Hippocampal formation (tissue), 2 donors: Measurements from ENCODE around the gene TMOD1.
"Not testable (repeated sequence)": the region's sequence is repeated elsewhere in the genome, so short reads cannot be mapped to it uniquely, and the experiment has no call there.

Experiments used
- DNase-seq, 2 donors: peaks; one replicate each; lab custom pipeline; 2025; lab: John Stamatoyannopoulos, UW

The TMOD1 gene

GRCh38 chr9:97498846-97499245 lies 2.6 kb upstream of the TMOD1 start:
- DNase-seq: not testable (repeated sequence)

DNA sequence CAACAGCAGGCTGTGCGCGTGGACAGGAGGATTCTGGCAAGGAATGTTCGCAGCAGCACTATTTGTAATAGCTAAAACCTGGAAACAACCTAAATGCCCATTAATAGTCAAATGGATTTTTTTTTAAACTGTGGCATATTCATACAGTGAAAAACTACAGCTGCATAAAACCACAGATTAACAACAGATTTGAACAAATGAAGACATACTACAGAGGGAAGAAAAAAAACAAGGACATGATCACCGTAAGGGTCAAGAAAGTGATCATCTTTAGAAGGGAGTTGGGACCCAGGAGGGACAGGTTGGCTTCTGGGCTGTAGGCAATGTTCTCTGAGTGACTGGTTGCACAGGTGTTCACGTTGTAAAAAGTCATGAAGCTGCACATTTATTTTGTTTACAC lies 1.2 kb upstream of the TMOD1 start:
- no peak for DNase-seq

DNA sequence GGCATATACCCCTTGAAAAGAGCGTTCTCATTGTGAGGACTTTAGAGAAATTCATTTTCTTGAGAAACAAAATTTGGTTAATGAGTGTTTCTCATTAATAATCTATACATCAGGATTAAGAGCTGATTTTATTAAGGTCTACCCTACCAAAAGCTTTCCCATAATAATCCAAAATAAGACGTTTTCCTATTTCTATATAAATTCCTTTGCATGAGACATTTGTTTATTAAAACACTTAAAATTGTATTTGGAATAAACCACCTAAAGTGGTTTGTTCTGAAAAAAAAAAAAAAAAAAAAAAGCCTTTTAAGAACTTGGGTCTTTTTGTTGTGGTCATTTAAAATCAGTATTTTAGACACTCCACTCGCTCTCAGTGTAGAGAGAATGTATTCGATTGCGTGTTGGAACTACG lies 695 bp upstream of the TMOD1 start:
- no peak for DNase-seq

- no peak for DNase-seq
Observed at GRCh38 chr9:97501972-97502221, 431 bp downstream of the TMOD1 start.

DNA sequence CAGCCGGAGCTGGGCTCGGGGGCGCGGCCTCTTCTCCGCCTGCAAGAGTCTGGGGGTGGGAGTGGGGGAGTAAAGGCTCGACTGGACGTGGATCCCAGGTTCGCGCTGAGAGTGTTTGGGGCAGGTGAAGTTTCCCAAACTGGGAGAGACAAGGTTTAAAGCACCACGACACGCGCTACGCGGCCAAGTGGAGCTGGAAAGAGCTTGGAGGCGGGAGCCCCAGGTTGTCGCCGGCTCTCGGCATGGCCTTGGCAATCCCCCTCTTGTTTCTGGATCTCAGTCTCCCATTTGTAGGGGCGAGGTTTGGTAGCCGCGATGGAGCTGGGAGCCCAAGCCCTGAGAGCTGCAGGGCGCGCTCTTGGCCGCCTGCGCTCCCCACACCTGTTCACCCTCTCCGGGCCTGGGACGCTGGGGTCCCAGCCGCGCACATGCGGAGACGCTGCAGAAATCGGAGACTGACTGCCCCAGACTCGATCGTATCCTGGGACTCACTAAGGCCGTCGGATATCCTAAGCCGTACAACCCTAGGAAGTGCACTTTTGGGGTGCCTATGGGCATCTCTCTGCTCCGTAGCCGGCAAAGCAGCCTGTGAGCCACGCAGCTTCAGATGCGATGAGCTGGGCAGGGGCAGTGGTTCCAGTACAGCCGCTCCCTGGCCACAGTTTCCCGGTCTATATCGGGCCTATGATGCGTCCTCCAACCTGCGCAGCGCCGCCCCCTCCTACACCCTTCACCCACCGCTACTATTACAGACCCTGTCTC lies 937 bp downstream of the TMOD1 start:
- DNase-seq: no peak

DNA sequence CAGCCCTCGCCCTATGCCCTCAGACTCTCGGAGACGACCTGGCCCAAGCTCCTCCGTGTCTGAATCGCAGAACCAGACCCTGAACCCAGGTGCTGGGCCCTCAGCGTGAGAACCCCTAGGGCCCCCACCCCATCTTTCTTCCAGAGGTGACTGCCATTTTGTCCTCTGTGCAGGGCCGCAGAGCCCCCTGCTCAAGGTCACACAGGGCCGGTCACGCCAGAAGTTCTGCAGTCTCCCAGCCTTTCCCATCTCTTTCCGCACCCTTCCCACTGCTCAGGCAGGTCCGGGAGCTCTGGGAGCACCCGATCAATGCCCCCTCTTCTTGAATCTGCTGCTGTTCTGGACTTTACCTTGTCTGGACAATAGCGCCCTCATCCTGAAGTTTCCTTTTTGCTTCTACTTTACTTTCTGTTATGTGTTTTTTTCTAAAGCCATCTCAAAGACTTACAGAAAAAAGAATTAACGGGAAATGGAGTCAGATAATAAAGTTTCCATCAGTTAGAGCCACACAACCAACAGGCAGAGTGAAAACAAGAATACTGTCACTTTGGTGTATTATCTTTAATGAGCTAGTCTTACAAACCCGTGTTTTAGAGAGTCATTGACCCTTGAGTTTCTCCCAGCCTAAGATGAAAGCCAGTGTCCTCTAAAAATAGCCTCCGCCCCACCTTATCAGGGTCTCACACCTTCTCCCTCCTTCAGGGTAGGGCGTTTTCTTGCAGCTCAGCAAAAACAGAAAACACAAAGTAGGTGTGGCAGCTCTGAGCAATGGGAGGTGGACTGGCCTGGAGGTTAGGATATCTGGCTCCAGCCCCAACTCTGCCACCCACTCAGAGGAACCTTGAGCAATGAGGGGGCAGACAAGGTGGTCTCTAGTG lies 1.8 kb downstream of the TMOD1 start:
- no peak for DNase-seq

DNA sequence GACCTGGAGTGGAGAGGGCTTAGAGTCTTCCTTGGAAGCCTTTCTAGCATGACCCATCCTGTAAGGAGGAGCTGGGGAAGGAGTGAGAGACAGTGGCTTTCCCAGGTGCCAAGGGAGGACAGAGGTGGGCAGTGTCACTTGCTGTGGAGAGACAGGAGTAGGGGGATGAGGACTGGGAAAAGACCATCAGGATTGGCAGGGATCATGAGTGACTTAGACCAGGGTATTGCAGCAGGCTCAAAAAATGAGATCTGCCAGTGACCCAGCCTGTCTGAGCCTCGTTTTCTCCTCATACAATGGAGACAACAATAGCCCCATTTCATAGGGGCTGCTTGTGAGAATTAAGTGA lies 2.4 kb downstream of the TMOD1 start:
- DNase-seq: no peak

DNA sequence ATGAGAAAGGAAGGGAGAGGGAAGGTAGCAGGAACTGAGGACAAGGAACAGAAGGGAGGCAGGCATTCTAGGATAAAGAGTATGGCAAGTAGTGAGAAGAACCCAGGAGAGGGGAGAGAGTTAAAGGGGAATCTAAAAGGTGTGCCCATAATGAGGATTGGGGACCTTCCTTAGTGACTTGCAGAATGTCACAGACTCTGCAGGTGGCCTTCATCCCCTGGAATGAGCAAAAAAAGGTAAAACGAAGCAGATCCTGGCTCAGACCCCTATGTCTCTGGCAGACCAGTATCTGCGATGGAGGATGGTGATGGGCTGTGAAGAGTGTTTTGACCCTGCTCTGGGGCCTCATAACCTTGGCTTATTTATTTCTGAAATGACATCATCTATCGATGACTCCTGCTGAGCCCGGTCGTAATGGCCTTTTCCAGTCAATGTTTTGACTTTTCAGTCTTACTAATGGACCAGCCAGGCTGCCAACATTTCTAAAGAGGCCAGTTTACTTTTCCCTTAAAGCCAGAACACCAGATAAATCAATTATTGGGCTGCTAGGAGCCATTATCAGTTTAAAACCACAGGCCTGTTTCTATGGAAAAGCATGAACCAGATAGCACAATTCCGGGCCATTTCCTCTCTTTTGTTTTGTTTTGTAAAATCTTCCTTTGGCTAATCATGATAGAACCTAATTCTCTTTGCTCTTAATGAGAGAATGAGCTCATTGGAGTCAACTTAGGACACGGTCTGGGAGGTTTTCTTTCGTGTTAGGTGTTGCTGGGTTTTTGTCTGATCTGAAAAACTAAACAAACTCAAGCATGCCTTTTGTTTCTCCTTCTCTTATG lies 3.1 kb downstream of the TMOD1 start:
- DNase-seq: no peak

DNA sequence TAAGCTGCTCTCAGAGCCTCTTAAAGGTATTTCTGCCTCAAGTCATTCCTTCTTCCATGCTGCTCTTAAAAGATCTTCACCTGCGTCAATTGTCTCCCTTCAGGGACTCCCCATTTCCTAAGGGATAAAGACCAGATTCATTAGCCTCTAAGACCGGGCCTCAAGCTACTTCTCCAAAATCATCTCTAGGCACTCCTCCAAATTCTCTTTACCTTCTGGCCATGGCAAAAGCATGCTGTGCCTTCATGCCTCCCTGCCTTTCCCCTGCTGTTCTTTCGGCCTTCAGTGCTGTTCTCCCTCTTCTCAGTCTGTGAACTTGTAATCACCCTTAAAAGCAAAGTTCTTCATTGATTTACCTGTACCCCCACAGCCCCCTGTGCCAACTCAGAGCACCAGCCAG lies 4.4 kb downstream of the TMOD1 start:
- no peak for DNase-seq

DNA sequence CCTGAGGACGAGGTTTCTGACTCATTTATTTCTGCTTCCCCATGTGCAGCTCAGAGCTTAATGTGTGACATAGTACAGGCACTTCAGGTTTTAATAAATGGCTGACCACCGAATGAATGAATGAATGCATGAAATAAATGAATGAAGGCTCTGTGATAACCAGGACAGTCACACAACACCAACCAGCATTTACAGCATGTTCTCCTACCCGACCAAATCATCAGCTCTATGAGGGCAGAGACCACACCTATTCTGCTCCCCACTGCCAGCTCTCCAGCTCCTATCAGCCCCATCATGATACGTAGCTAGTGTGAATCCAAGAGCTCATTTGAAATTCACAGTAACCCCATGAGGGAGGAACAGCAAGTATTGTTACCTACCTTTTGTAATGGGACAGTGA lies 4.8 kb downstream of the TMOD1 start:
- no peak for DNase-seq

DNA sequence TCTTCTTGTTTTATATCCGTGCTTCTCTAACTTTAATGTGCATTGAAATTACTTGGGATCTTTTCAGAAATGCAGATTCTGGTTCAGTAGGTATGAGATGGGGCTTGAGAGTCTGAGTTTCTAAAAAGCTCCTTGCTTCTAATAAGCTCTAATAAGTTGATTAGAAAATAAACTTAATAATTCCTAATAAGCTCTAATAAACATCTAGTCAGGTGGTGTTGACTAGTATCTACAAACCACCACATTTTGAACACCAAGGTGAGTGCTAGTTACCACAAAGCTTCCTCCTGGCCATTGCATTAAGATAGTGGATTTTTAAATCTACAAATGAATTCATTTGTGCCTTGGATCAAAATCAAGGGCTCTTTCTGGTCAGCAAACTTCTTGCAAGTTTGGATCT lies 5.3 kb downstream of the TMOD1 start:
- DNase-seq: no peak

DNA sequence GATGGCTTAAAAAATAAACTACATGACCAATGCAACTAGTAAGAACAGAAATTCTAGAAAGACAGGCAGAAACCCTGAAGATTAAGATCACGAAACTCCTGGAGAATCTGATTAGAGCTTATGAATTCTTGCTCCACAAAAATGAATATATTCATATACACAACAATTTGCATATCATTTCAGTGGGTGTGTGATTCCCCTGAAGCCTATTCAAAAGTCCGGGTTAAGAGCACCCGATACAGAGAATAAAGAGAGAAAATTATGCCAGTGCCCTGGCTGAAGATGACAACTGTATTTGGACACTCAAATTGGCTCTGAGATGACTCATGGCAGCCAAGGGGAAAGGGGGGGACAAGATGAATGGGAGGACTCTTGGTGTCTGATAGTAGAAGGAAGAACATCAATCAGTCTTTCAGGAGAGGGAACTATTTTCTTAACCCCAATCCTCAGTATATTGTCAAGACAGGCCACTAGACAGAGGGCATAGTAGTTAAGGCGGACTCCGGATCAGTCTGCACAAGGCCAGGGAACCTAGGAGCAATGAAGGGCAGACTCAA lies 6.0 kb downstream of the TMOD1 start:
- no peak for DNase-seq

DNA sequence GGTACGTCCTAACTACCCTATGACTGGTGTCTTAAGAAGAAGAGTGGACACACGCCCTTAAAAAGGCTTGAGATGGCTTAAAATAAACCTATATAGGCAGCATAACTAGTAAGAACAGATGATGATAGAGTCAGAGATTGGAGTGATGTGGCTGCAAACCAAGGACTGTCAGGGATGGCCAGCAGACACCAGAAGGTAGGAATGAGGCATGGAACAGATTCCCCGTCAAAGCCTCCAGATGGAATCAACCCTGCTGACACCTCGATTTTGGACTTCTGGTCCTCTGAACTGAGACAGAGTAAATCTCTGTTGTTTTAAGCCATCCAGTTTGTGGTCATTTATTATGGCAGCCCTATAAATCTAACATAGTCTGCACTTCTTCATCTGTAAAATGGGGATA lies 7.4 kb downstream of the TMOD1 start:
- DNase-seq: no peak

- no peak for DNase-seq
Observed at GRCh38 chr9:97510797-97511654, 9.6 kb downstream of the TMOD1 start.

DNA sequence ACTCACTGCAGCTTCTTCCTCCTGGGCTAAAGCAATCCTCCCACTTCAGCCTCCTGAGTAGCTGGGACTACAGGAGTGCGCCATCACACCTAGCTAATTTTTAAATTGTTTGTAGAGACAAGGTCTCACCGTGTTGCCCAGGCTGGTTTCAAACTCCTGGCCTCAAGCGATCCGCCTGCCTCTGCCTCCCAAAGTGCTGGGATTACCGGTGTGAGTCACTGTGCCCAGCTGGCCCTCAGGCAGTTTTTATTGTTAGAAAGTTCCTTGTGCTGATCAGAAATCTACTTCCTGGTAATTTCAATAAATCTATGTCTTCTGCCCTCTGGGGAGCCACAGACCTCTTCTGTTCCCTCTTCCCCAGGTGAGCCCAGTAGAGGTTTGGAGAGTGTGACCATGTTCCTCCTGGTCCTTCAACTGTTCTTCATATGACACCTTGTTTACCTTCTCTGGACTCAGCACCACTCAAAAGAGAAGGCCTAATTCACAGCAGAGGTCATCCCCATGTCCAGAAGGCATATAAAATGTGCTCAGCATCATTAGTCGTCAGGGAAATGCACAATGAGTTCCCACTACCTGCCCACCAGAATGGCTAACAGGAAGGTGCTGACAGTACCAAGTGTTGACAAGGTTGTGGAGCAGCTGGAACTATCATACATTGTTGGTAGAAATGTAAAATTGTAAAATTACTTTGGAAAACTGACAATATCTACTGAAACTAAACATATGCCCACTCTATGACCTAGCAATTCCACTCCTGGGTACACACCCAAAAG lies 10.4 kb downstream of the TMOD1 start:
- no peak for DNase-seq

- no peak for DNase-seq
Observed at GRCh38 chr9:97512966-97513560, 11.6 kb downstream of the TMOD1 start.

DNA sequence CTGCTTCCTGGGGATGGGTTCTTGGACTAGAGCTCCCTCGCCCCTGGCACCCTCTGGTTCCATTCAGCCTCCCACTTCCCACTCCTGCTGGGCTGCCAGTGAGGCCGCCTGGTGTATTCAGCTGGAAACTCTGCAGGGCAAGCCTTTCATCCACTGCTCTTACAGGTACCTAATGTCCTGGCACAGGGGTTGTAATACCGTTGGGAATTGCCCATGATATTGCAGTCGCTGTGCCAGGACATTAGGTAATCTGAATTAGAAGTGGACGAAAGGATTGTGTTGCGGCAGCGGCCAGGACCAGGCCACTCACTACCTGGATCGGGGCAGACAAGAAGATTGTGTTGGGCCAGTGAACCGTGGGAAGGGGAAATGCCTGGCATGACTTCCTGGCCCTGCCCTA lies 13.1 kb downstream of the TMOD1 start:
- no peak for DNase-seq

GRCh38 chr9:97515662-97516061 lies 14.2 kb downstream of the TMOD1 start:
- DNase-seq: no peak

GRCh38 chr9:97516111-97516510 lies 14.6 kb downstream of the TMOD1 start:
- DNase-seq: no peak

GRCh38 chr9:97517331-97518089 lies 16.0 kb downstream of the TMOD1 start:
- DNase-seq: no peak
